Mammary epithelial cell (primary cell): ENCODE measurements around the gene CCNA1.

ENCODE experiments used
- EZH2 ChIP-seq: IDR thresholded peaks from 2 replicates; pipeline ENCODE4 v1.6.1; 2012; ENCODE audit warnings: low read length, inconsistent platforms, borderline replicate concordance
- TF ChIP-seq, protein P1 (sequence below), 2 donors: IDR thresholded peaks in 1 of 2; conservative IDR thresholded peaks in 1 of 2; 2 replicates each; pipeline ENCODE4 v1.5.1; 2011 to 2012; ENCODE audit warnings: inconsistent platforms in 2 of 2, low read length in 2 of 2, mild to moderate bottlenecking in 2 of 2, control low read depth in 1 of 2, low read depth in 1 of 2; ENCODE audit not compliant: insufficient read depth in 1 of 2; ENCODE audit errors: extremely low read depth in 1 of 2

DNA sequence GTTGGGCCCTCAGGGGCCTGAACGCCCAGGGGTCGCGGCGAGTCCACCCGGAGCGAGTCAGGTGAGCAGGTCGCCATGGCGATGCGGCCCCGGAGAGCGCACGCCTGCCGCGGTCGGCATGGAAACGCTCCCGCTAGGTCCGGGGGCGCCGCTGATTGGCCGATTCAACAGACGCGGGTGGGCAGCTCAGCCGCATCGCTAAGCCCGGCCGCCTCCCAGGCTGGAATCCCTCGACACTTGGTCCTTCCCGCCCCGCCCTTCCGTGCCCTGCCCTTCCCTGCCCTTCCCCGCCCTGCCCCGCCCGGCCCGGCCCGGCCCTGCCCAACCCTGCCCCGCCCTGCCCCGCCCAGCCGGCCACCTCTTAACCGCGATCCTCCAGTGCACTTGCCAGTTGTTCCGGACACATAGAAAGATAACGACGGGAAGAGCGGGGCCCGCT is at the start of gene CCNA1:
- TF ChIP-seq, protein P1, sequence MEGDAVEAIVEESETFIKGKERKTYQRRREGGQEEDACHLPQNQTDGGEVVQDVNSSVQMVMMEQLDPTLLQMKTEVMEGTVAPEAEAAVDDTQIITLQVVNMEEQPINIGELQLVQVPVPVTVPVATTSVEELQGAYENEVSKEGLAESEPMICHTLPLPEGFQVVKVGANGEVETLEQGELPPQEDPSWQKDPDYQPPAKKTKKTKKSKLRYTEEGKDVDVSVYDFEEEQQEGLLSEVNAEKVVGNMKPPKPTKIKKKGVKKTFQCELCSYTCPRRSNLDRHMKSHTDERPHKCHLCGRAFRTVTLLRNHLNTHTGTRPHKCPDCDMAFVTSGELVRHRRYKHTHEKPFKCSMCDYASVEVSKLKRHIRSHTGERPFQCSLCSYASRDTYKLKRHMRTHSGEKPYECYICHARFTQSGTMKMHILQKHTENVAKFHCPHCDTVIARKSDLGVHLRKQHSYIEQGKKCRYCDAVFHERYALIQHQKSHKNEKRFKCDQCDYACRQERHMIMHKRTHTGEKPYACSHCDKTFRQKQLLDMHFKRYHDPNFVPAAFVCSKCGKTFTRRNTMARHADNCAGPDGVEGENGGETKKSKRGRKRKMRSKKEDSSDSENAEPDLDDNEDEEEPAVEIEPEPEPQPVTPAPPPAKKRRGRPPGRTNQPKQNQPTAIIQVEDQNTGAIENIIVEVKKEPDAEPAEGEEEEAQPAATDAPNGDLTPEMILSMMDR (conservative IDR thresholded peaks at IDR 0.05 in 1 of 2, IDR thresholded peaks at IDR 0.05 in 1 of 2; ENCODE audit: extremely low read depth in 1 of 2, insufficient read depth in 1 of 2, low read depth in 1 of 2, low read length in 2 of 2) = no peak
- TF ChIP-seq EZH2 = no peak
